ENCODE data around the gene LRIG1.

Gene LRIG1

DNA sequence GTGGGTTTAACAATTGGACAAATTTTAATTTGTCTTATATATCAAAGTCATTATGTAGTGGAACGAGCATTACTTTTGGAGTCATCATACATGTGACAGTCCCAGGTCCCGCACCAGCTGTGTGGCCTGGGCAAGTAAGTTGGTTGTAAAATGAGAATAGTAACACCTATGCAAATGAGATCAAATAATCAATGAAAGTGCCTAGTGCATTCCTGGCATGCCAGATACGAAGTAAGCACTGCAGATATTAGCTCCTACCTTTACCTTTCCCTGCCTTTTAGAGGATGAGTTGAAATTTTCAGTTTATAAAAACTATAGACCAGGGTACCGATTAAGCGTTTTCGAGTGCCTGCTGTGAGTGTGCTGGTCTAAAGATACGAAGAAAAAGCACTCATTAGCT, 134.1 kb downstream of the LRIG1 start:
- no peak for FAIRE-seq
- no peak for DNase-seq (ENCODE audit: insufficient read length, low spot score)
- TF ChIP-seq, protein P1, sequence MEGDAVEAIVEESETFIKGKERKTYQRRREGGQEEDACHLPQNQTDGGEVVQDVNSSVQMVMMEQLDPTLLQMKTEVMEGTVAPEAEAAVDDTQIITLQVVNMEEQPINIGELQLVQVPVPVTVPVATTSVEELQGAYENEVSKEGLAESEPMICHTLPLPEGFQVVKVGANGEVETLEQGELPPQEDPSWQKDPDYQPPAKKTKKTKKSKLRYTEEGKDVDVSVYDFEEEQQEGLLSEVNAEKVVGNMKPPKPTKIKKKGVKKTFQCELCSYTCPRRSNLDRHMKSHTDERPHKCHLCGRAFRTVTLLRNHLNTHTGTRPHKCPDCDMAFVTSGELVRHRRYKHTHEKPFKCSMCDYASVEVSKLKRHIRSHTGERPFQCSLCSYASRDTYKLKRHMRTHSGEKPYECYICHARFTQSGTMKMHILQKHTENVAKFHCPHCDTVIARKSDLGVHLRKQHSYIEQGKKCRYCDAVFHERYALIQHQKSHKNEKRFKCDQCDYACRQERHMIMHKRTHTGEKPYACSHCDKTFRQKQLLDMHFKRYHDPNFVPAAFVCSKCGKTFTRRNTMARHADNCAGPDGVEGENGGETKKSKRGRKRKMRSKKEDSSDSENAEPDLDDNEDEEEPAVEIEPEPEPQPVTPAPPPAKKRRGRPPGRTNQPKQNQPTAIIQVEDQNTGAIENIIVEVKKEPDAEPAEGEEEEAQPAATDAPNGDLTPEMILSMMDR (IDR thresholded peaks at IDR 0.05; ENCODE audit: insufficient read depth, missing control alignments): no peak

DNA sequence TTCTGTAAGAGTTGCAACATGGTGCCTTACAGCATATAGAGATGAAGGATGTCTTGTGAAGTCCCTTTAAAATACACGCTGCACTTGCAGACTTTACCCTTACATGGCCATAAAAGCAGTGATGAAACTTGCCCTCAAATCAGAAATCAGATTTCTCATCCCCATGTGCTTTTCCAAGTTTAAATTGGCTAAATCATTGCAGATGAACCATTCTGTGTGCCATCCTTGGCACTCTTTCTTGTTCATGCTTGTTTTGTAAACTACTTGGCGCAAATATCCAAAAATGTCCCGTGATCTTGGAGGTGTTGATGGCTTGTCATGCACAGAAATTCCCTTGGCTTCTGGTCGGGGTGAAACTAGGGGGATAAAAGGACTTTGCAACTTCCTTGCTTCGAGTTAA, 135.7 kb downstream of the LRIG1 start:
- TF ChIP-seq, protein P1 (IDR thresholded peaks at IDR 0.05; ENCODE audit: insufficient read depth, missing control alignments): no peak
- DNase-seq (ENCODE audit: insufficient read length, low spot score): no peak
- FAIRE-seq: no peak

DNA sequence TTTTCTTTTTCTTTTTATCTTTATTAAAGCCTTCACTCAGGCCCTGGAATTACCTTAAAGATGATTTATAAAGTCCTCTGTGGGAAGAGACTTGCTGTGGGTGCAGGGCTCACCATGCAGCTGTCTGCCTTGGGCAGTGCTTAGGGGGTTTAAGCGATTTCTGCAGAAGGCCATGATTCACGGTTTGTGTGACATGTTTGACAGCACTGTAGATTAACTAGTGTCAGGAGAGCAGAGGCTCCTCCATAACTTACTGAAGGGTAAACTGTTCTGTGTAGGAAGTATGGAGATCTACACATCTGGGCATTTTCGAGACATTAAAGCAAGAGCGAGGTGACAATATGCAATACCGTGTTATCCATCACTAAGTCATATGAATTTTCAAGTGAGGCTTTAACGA, 137.7 kb downstream of the LRIG1 start:
- TF ChIP-seq, protein P1 (IDR thresholded peaks at IDR 0.05; ENCODE audit: insufficient read depth, missing control alignments): no peak
- DNase-seq (ENCODE audit: insufficient read length, low spot score) (no peak), FAIRE-seq (no peak)

DNA sequence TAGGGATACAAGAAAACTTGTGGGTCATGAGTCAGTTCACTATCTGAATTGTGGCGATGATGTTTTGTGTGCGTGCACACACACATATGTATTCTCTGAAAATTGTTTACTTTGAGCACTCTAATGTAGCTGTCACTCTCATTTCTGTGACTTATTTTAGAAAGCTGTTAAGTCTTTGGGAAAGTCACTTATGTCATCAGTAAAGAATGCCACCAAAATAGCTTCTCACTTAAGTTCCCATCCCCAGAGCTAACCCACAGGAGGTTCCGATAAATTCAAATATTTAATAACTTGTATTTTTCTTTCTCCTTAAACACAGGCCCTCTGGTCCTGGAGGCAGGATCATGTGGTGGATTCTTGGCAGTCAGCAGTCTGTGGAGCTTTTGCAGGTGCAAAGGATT, 138.3 kb downstream of the LRIG1 start:
- TF ChIP-seq, protein P1 (IDR thresholded peaks at IDR 0.05; ENCODE audit: insufficient read depth, missing control alignments): no peak
- DNase-seq (ENCODE audit: insufficient read length, low spot score): no peak
- no peak for FAIRE-seq

DNA sequence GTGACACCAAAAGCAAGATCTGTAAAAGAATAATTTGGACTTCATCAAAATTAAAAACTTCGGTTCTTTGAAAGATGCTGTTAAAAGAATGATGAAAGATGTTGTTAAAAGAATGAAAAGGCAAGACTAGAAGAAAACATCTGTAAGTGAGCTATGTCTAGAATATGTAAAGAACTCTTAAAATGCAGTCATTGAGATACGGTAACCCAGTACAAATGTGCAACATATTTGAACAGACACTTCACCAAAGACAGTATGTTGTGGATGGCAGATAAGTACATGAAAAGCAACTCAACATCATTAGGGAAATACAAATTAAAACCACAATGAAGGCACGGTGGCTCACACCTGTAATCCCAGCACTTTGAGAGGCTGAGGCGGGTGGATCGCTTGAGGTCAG, 139.5 kb downstream of the LRIG1 start:
- FAIRE-seq (no peak), DNase-seq (ENCODE audit: insufficient read length, low spot score) (no peak)
- TF ChIP-seq, protein P1 (IDR thresholded peaks at IDR 0.05; ENCODE audit: insufficient read depth, missing control alignments): no peak

DNA sequence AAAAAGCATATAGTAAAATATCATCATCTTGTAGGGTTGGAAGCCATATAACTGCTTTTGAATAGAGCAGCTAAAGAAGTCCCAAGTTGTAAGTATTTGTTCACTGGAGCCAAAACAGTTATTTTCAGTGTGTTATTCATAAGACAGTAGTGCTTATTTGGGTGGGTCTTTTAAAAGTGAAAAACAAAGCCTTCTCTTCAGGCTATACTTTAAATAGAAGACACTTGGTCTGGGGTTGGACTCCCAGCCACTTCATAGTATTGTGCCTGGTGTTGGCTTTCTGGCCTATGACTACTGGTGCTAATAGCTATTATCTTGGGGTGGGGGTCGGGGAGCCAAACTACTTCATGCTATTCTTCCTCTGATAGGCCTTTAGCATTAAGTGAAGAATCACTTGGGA, 144.8 kb downstream of the LRIG1 start:
- TF ChIP-seq, protein P1 (IDR thresholded peaks at IDR 0.05; ENCODE audit: insufficient read depth, missing control alignments): no peak
- FAIRE-seq (no peak), DNase-seq (ENCODE audit: insufficient read length, low spot score) (no peak)

DNA sequence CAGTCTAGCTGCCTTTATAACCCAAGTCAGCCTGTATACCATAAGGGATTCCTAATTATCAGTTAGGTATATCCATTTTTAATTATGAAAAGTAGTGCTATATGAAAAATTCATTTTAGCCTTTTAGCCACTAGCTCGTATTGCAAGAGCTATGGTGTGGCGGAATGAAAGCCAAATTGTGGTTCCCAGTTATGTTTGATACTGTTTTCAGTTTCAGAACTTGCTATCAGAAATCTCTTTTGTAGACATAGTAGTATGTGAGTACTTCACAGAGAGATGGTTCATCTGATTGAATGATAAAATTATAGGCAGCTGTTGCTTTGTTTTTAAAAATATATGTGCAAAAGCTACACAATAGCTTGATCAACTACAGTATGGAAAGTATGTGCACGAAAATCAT, 145.4 kb downstream of the LRIG1 start:
- TF ChIP-seq, protein P1 (IDR thresholded peaks at IDR 0.05; ENCODE audit: insufficient read depth, missing control alignments): no peak
- DNase-seq (ENCODE audit: insufficient read length, low spot score): no peak
- no peak for FAIRE-seq

Data from D721Med (cell line).